Esophagus muscularis mucosa (tissue), 4 donors: ENCODE data around the gene LRRC75B. TPM values are rescaled to one million over a fixed set of nuclear protein-coding genes. Genes with fewer than 3 reads are reported as not detected.
"Not testable (repeated sequence)": the region's sequence is repeated elsewhere in the genome, so short reads cannot be mapped to it uniquely, and the experiment has no call there.

Experiments used
- DNase-seq: peaks from one replicate; pipeline ENCODE4 v3.0.0-alpha.2; 2017; ENCODE audit errors: extremely low spot score
- H3K27ac ChIP-seq, 4 donors: fragments of 200-600 bp; sonication (generic); replicated peaks in 1 of 4; 1 replicate in 3 of 4; 2 replicates in 1 of 4; pipeline ENCODE4 v1.5.1; 2016 to 2019; ENCODE audit warnings: mild to moderate bottlenecking in 1 of 4
- H3K27me3 ChIP-seq, 4 donors: fragments of 200-600 bp; sonication (generic); one replicate each; pipeline versions ENCODE4 v1.5.1 to v1.6.0; 2016 to 2019
- H3K36me3 ChIP-seq, 4 donors: fragments of 200-600 bp; sonication (generic); one replicate each; pipeline ENCODE4 v1.5.1; 2016 to 2019
- H3K4me1 ChIP-seq, 4 donors: fragments of 200-600 bp; sonication (generic); one replicate each; pipeline ENCODE4 v1.5.1; 2016 to 2019
- H3K4me3 ChIP-seq, 4 donors: fragments of 200-600 bp; sonication (generic); 1 replicate in 2 of 4; 2 replicates in 2 of 4; pipeline ENCODE4 v1.5.1; 2016 to 2019; ENCODE audit warnings: mild to moderate bottlenecking in 4 of 4, moderate library complexity in 1 of 4
- H3K9me3 ChIP-seq, 4 donors: fragments of 200-600 bp; sonication (generic); 1 replicate in 3 of 4; 2 replicates in 1 of 4; pipeline ENCODE4 v1.5.1; 2016 to 2019
- EP300 ChIP-seq: sonication (generic); formaldehyde crosslinking; IDR thresholded peaks from one replicate; pipeline ENCODE4 v1.6.1; 2017; ENCODE audit warnings: antibody characterized with exemption
- POLR2A ChIP-seq: fragments of 450-650 bp; IDR thresholded peaks from one replicate; pipeline ENCODE4 v1.6.1; 2017; ENCODE audit warnings: antibody characterized with exemption, moderate library complexity, mild to moderate bottlenecking, low read depth
- POLR2AphosphoS5 ChIP-seq, 2 donors: sonication (generic); formaldehyde crosslinking; IDR thresholded peaks; one replicate each; pipeline ENCODE4 v1.6.1; 2017; ENCODE audit warnings: antibody characterized with exemption in 2 of 2
- WGBS: methylation state at CpG from one replicate; pipeline ENCODE4 v1.1.5; 2018; 5-methylcytosine and 5-hydroxymethylcytosine counted together
- intact Hi-C: fragments of 100-400 bp; cut with DNase I; formaldehyde crosslinking; loops from one replicate; pipeline ENCODE4 v1.15.1; 2023
- total RNA-seq, 4 donors: library from RNA; depleted of rRNA; stranded (reverse); fragments of >200 nt; gene quantifications; one replicate each; pipeline versions ENCODE4 v1.1.0 to v1.2.1, GENCODE V29; 2016
- TF ChIP-seq, protein P1 (sequence below), 3 experiments: fragments of 200-600 bp in 2 of 3; fragments of 450-650 bp in 1 of 3; sonication (generic) in 2 of 3; IDR thresholded peaks; one replicate each; pipeline ENCODE4 v1.5.1; 2017 to 2019; ENCODE audit warnings: antibody characterized with exemption in 3 of 3, mild to moderate bottlenecking in 2 of 3, moderate library complexity in 1 of 3

LRRC75B gene, protein sequence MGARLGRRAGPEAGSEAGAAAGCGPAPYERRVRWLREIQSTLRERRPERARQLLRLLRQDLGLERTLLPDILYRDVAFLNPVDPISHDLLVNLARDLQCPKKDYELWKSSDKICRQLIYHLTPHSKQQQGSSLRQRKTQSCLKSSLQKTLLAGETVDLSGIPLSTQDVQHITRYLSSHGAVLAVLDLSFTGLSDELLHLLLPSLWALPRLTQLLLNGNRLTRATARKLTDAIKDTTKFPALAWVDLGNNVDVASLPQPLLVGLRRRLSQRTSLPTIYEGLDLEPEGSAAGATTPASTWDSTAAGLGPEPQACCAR
- total RNA-seq = 10 to 100 TPM; 11.3 to 22.1 (median 18.1) TPM

DNA sequence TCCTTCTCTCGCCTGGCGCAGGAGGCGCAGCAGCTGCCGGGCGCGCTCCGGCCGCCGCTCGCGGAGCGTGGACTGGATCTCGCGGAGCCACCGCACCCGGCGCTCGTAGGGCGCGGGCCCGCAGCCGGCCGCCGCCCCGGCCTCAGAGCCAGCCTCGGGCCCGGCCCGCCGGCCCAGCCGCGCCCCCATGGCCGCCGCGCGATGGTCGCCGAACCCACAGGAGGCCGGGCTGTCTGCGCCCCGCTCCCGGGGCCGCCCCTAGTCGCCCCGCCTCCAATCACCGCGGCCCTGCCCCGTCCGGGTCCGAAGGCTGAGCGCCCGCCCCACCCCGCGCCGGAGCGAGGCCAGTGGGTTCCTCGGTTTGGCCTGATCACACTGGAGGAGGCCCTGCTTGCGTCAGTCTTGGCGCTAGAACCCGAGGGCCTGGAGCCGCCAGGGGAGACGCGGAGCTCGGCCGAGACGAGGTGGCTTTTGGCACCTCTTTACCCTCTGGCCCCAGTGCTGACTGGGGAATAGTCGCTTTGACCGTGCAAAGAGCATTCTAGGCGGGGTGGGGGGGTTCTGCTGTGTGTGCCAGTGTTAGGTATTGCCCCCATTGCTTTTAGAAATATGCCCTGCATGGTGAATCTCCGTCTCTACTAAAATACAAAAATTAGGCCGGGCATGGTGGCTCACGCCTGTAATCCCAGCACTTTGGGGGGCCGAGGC is at the start of gene LRRC75B:
Gene LRRC75B, minus strand, starts transcription at position 223 of the 708 bp plus-strand sequence. Its CDS starts 34 bp downstream, at position 189.
- peaks cover 5 to 18% (median 14%) of the 10 kb centered on the region in 4 donors for H3K36me3 ChIP-seq
- DNase-seq = peak; percentile 94
- H3K4me1 ChIP-seq = peaks cover 10 to 29% (median 21%) of the 10 kb centered on the region in 4 donors
- no peaks in the 10 kb centered on the region for H3K27me3 ChIP-seq
- intact Hi-C loops = no loop called here
- WGBS = 17% methylated on average over 14 of the region's 72 CpGs
- peak within 1 kb of the TSS; percentile 74 to 85 (median 80) for H3K4me3 ChIP-seq
- TF ChIP-seq, protein P1, sequence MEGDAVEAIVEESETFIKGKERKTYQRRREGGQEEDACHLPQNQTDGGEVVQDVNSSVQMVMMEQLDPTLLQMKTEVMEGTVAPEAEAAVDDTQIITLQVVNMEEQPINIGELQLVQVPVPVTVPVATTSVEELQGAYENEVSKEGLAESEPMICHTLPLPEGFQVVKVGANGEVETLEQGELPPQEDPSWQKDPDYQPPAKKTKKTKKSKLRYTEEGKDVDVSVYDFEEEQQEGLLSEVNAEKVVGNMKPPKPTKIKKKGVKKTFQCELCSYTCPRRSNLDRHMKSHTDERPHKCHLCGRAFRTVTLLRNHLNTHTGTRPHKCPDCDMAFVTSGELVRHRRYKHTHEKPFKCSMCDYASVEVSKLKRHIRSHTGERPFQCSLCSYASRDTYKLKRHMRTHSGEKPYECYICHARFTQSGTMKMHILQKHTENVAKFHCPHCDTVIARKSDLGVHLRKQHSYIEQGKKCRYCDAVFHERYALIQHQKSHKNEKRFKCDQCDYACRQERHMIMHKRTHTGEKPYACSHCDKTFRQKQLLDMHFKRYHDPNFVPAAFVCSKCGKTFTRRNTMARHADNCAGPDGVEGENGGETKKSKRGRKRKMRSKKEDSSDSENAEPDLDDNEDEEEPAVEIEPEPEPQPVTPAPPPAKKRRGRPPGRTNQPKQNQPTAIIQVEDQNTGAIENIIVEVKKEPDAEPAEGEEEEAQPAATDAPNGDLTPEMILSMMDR (IDR thresholded peaks at IDR 0.05) = no peak
- TF ChIP-seq POLR2AphosphoS5 (IDR thresholded peaks at IDR 0.05) = peak; percentile 76 to 81
- no peak for TF ChIP-seq POLR2A
- no peak for TF ChIP-seq EP300
- peak within 1 kb of the TSS; percentile 84 to 88 (median 87) for H3K27ac ChIP-seq
- H3K9me3 ChIP-seq = no peaks in the 10 kb centered on the region

DNA sequence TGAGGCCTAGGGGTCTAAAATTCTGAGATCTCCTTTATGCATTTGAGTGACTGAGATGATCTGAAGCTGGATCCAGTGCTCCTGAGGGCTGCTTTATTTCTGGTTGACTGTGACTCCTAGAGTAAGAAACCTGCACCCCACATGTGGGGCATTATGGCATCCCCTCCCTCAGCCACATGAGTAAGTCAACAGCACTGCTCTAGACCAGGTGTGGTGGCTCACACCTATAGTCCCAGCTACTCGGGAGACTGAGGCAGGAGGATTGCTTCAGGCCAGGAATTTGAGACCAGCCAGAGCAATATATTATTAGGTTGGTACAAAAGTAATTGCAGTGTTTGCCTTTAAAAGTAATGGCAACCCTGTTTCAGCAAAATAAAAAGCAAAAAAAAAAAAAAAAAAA is 49.4 kb upstream of the LRRC75B start:
- intact Hi-C loops, H3K4me1 ChIP-seq, H3K27me3 ChIP-seq, H3K9me3 ChIP-seq, H3K27ac ChIP-seq, DNase-seq, H3K36me3 ChIP-seq, H3K4me3 ChIP-seq: not testable (repeated sequence)
- 89% methylated on average over 1 of the region's 1 CpG for WGBS

DNA sequence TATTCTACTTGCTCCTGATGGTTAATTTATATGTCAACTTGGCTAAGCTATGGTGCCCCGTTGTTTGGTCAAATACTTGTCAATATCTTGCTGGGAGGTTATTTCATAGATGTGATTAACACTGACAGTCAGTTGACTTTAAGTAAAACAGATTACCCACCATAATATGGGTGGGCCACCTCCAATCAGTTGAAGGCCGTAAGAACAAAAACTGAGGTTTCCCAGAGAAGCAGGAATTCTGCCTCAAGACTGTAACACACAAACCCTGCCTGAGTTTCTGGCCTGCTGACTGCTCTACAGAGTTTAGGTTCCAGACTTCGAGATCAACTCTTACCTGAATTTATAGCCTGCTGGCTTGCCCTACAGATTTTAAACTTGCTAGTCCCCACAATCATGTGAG is 43.6 kb upstream of the LRRC75B start:
- H3K4me1 ChIP-seq = peaks cover 0 to 25% (median 15%) of the 10 kb centered on the region in 4 donors
- H3K27ac ChIP-seq, DNase-seq, intact Hi-C loops, H3K36me3 ChIP-seq, H3K9me3 ChIP-seq, H3K27me3 ChIP-seq, H3K4me3 ChIP-seq: not testable (repeated sequence)
- WGBS = 91% methylated on average over 3 of the region's 3 CpGs

DNA sequence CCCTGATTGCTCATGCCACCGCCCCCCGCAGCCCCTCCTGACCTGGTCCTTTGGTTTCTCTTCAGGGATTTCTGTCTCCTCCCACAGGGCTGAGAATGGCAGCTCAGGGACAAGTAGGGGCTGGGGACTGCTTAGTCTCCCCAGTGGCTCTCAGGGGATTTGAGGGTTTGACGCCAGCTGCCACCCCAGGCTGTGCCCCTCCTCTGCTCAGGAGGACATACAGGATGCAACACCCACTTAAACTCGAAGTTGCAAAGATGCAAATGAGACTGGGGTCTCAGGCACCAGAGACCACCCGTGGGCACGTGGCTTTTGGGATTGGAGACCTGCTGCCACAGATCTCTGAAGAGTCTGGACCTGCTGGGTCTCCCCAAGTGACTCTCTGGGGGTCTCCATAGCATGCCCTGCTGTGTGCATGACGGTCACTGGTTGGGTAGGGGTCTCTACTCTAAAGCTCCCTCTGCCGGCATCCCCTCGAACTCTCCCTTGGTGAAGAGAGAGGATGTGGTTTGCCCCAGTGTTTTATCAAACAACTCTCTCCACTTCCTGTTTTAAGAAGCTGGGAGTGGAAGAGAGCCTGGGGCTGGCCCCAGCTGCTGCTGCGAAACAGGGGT is 42.0 kb upstream of the LRRC75B start:
- H3K27me3 ChIP-seq, intact Hi-C loops, H3K27ac ChIP-seq, H3K36me3 ChIP-seq, H3K9me3 ChIP-seq, H3K4me3 ChIP-seq, DNase-seq: not testable (repeated sequence)
- H3K4me1 ChIP-seq = peaks cover 0 to 27% (median 18%) of the 10 kb centered on the region in 4 donors
- 58% methylated on average over 8 of the region's 10 CpGs for WGBS

DNA sequence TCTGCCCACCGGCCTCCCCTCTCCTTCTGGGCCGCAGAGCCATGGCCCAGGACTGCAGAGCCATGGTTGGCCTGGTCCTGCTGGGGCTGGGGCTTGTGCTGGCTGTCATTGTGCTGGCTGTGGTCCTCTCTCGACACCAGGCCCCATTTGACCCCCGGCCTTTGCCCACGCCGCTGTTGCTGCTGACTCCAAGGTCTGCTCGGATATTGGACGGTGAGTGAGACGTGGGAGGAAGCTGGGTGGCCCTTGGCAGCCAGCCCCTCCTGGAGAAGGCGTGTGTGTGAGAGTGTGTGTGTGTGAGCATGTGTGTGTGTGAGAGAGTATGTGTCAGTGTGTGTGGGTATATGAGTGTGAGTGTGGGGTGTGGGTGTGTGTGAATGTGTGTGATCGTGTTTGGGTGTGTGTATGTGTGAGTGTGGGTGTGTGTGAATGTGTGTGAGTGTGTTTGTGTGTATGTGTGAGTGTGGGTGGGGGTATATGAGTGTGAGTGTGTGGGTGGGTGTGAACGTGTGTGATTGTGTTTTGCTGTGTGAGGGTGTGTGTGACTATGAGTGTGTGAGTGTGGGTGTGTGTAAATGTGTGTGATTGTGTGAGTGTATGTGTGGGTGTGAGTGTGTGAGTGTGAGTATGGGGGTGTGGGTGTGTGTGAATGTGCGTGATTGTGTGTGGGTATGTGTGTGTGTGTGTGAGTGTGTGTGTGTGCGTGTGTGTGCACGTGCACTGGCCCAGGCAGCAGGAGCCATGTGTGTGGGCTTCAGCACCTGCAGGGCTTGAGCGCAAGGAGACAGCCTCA is 40.6 kb upstream of the LRRC75B start:
- H3K4me3 ChIP-seq, DNase-seq, H3K36me3 ChIP-seq, H3K27ac ChIP-seq, intact Hi-C loops, H3K27me3 ChIP-seq, H3K9me3 ChIP-seq: not testable (repeated sequence)
- peaks cover 0 to 27% (median 18%) of the 10 kb centered on the region in 4 donors for H3K4me1 ChIP-seq
- 69% methylated on average over 16 of the region's 16 CpGs for WGBS

DNA sequence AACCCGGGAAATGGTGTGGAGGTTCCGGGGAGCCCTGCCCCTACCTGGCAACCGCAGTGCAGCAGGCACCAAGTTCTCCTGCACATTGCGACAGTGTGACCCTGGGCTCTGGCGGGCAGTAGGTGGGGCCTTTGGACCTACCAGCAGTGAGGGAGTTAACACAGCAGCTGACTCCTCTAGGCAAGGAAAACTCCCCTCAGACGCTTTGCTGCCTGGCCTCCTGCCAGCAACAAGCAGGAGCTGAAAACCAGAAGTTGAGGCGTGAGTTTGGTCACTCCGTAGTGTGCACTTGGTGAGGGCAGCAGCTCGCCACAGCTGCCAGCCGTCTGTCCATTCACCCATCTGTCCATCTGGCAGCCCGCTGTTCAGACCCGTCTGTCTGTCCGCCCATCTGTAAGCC is 39.8 kb upstream of the LRRC75B start:
- WGBS = no CpG with 5 or more reads among the region's 13 CpGs
- H3K27ac ChIP-seq, intact Hi-C loops, H3K9me3 ChIP-seq, H3K27me3 ChIP-seq, H3K4me3 ChIP-seq, DNase-seq, H3K36me3 ChIP-seq: not testable (repeated sequence)
- peaks cover 0 to 27% (median 18%) of the 10 kb centered on the region in 4 donors for H3K4me1 ChIP-seq

DNA sequence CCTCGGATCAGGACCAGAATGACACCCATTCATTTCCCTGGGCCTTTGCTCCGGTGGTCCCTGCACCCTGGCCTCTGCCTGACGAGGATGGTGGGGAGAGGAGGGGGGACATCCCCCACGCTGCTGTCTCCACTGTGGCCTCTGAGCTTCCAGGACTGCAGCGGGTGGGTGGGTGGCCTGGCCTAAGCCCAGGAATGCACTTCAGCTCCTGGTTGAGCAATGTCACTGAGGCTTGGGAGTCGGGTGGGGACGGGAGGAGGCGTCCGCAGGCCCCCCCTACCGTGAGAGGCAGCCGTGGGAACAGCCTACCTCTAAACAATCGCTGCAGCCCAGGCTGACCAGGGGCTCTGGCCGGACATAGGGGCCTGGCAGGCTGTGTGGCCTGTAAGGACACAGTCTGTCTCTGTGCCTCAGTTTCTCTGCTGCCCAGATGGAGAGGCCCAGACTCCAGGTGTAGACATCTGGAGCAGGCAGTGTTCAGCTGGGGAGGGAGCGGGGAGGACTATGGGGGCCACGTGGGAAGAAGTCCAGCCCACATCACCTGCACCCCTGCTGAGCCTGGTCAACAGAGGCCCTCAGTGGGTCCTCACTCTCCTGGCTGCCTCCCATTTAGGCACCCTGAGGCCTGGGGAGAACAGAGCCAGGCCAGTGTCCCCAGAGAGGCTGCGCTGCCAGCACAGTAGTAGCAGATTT is 38.7 kb upstream of the LRRC75B start:
- H3K4me3 ChIP-seq, H3K36me3 ChIP-seq, H3K9me3 ChIP-seq, DNase-seq, H3K27ac ChIP-seq, H3K27me3 ChIP-seq, intact Hi-C loops: not testable (repeated sequence)
- H3K4me1 ChIP-seq = peaks cover 0 to 27% (median 18%) of the 10 kb centered on the region in 4 donors
- whole genome bisulfite sequencing = 35% methylated on average over 7 of the region's 16 CpGs

DNA sequence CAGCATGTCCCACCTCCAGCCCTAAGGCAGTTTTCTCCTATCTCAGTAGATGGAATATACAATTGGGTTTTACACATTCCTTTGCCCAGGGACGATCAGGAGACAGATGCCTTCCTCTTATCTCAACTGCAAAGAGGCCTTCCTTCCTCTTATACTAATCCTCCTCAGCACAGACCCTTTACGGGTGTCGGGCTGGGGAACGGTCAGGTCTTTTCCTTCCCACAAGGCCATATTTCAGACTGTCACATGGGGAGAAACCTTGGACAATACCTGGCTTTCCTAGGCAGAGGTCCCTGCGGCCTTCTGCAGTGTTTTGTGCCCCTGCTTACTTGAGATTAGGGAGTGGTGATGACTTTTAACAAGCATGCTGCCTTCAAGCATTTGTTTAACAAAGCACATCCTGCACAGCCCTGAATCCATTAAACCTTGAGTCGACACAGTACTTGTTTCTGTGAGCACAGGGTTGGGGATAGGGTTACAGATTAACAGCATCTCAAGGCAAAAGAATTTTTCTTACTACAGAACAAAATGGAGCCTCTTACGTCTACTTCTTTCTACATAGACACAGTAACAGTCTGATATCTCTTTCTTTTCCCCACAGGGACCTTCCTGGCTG is 38.0 kb upstream of the LRRC75B start:
- DNase-seq, intact Hi-C loops, H3K36me3 ChIP-seq, H3K9me3 ChIP-seq, H3K4me3 ChIP-seq, H3K27me3 ChIP-seq: not testable (repeated sequence)
- 62% methylated on average over 7 of the region's 7 CpGs for WGBS
- Histone ChIP-seq H3K27ac (peak overlapping the region in 1 of 4 donors; percentile 7), H3K4me1 (peaks cover 0 to 27% (median 18%) of the 10 kb centered on the region in 4 donors)
